GM21528 (cell line): Measurements from ENCODE around the gene DPF3.

Source experiments
- ATAC-seq: cut with Tn5 transposase; IDR thresholded peaks from one replicate; pipeline ENCODE4 v1.9.1; 2021; ENCODE audit warnings: mild to moderate bottlenecking, moderate library complexity; ENCODE audit not compliant: unreplicated experiment, low FRiP score

Gene DPF3

DNA sequence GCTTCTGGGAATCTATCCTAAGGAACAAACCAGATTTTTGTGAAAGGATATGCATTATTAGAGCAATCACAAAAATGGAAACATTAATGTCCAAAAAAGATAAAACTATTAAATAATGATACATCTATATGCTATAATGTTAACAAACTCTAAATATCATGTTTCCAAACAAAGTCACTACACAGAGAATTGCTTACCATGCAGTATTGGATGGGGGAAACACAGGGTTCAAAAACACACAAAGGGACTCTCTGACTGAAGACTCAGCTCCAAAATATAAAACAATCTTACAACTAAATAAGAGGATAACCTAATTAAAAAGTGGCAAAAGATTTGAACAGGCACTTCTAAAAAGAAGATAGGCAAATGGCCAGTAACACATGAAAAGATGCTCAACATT is 304.2 kb downstream of the DPF3 start:
- ATAC-seq = no peak

GRCh38 chr14:72588521-72588920 is 305.4 kb downstream of the DPF3 start:
- no peak for ATAC-seq

DNA sequence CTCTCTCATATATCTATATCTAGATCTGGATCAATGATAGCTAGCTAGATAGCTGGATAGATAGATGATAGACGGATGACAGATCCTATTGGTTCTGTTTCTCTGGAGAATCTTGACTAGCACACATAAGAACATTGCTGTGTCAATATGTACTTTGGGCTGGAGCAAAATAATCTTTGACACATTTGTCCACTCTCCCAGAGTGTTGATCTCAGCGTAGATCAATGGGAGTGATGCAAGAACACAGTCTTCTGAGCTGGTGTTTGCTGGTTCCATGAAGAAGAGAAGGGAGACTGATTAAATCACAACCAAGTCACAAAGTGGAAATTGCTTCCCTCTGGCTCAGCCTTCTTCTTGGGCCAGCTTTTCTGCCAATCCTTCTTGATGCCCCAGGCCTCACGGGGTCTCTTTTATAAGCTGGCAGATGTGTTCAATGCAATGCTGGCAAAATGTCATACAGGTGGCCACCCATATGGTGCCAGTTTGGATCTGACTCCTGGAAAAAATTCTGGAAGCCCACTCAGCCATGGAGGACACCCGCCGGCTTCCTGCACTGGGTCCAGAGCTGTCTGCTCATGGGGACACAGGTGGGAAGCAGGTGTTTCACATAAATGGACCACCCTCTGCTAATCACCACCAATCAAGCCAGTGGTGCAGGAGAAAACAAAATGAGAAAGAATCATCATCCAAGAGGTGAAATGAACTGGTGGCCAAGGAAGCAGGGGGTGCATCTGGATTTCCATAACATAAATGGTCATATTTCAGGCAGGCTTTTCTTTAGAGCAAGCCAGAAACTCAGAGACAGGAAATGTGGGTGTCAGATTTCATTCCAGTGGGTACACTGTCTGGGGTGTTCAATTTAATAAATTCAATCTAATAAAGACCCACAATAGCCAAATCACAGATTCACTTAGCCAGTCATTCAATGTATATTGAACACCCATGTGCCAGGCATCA is 310.3 kb downstream of the DPF3 start:
- ATAC-seq = no peak

DNA sequence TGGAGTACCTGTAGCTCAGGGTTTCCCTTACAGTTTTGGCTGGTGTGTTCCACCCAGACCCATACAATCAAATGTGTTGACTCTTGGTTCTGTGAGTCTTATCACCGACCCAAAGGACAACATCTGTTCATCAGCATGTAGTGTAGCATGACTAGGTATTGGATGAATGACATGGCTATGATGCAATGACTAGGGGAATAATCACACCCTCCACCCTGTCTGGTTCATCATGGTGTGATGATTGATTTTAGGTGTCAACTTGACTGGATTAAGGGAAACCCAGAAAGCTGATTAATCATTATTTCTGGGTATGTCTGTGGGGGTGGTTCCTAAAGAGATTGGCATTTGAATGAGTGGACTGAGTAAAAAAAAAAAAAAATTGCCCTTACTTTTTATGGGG is 311.3 kb downstream of the DPF3 start:
- no peak for ATAC-seq

DNA sequence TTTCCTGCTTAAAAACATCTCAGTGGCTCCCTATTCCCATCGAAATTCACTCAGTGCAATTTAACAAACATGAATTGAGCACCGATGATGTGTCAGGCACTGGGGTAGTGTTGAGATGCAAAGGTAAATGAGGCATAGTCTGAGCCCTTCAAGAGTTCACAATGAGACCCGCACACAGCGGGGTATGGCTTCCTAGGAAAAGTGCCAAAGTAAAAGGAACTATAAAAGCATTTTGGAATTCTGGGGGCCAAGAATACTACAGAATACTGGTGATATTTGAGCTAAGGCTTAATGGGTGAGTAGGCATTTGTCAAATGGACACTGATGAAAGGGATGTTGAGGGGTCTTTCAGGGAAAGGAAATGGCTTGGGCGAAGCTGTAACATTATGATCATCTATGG is 315.4 kb downstream of the DPF3 start:
- ATAC-seq = no peak

DNA sequence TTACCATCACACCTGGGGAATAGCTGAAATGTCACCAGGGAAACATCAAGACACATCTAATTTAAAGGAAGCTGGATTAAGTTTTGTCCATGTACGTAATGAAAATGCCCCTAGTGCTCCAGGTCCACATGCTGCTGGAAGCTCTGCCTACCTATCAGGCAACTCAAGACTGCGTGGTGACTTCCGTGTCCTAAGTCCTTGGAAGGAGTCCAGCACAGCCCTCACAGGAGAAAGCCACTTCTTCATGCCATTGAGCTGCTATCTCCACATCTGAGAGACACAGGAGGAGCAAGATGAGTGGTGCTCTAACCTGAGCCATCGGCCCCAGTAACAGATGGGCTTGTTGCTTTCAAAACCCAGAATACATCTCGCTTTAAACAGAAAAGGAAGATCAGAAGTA is 316.4 kb downstream of the DPF3 start:
- ATAC-seq = no peak

DNA sequence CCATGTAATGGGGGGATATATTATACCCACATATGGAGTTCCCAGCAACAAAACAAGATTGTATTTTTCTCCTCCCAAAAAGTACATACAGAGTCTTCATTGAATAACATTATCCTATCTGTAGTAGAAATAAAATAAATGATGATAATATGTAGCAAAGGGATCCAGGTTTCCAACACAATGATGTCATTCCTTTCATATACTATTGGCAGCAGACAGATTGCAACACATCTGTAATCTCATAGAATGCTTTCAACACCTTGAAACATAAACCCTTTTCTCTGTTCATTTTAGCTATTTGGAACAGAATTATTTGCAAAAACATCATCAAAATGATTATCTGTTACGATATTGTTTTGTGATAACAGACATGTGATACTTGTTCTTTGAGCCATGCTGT is 317.6 kb downstream of the DPF3 start:
- ATAC-seq = no peak

DNA sequence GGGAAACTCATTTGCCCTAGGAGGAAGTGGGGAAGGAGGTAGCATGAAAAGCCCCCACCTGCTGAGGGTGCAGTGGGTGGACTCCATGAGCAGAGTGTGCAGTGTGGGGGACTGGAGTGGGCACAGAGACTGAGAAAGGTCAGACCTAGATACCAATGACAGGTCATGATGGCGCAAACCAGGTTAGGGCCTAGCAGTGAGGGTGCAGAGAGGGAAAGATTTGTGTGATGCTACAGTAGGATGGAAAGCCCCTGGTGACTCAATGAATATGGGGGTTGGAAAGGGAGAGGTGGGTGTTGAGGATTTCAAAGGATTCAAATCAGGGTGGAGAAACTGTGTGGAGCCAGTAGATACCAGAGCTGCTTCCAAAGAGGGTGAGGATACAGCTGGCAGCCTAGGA is 319.2 kb downstream of the DPF3 start:
- no peak for ATAC-seq

- ATAC-seq = no peak
These were observed 320.0 kb downstream of the DPF3 start for GRCh38 chr14:72573725-72574417.
